GM23338 (cell line): ENCODE measurements around the gene HRH4. TPM values are rescaled to one million over a fixed set of nuclear protein-coding genes. Genes with fewer than 3 reads are reported as not detected.

Experiments used
- ATAC-seq: fragments of 200-7000 bp; cut with Tn5 transposase; 3 replicates; pipeline ENCODE4 v1.9.1; 2020
- DNase-seq: peaks from one replicate; pipeline ENCODE4 v3.0.0-alpha.2; 2015; ENCODE audit warnings: low spot score
- H2AFZ ChIP-seq: fragments of 200-600 bp; sonication (generic); 2 replicates; pipeline ENCODE4 v1.8.0; 2016; ENCODE audit warnings: antibody characterized with exemption, mild to moderate bottlenecking, moderate library complexity
- H3F3A ChIP-seq: fragments of 200-600 bp; sonication (generic); replicated peaks from 2 replicates; pipeline ENCODE4 v1.8.0; 2017; ENCODE audit warnings: antibody characterized with exemption, mixed run types, low read depth
- H3K27ac ChIP-seq: fragments of 200-600 bp; sonication (generic); 2 replicates; pipeline ENCODE4 v1.6.1; 2016; ENCODE audit warnings: low read depth
- H3K27me3 ChIP-seq: fragments of 200-600 bp; sonication (generic); 2 replicates; pipeline ENCODE4 v1.8.0; 2016; ENCODE audit warnings: mild to moderate bottlenecking, mixed run types, moderate library complexity; ENCODE audit not compliant: insufficient read depth
- H3K36me3 ChIP-seq: fragments of 200-600 bp; sonication (generic); 2 replicates; pipeline ENCODE4 v1.8.0; 2016; ENCODE audit warnings: mild to moderate bottlenecking; ENCODE audit not compliant: insufficient read depth
- H3K4me1 ChIP-seq: fragments of 200-600 bp; sonication (generic); 2 replicates; pipeline ENCODE4 v1.8.0; 2016; ENCODE audit warnings: mild to moderate bottlenecking, moderate library complexity; ENCODE audit not compliant: insufficient read depth
- H3K4me2 ChIP-seq: fragments of 200-600 bp; sonication (generic); 2 replicates; pipeline ENCODE4 v1.7.1; 2017; ENCODE audit warnings: mixed run types
- H3K4me3 ChIP-seq: fragments of 200-600 bp; sonication (generic); 2 replicates; pipeline ENCODE4 v1.6.1; 2016; ENCODE audit warnings: mixed run types
- H3K79me2 ChIP-seq: fragments of 200-600 bp; sonication (generic); replicated peaks from 2 replicates; pipeline ENCODE4 v1.8.0; 2017; ENCODE audit warnings: mild to moderate bottlenecking; ENCODE audit not compliant: insufficient read depth
- H3K9me2 ChIP-seq: fragments of 200-600 bp; sonication (generic); 2 replicates; pipeline ENCODE4 v1.8.0; 2017; ENCODE audit not compliant: insufficient read depth
- H4K20me1 ChIP-seq: fragments of 200-600 bp; sonication (generic); replicated peaks from 2 replicates; pipeline ENCODE4 v1.8.0; 2017; ENCODE audit warnings: mild to moderate bottlenecking; ENCODE audit not compliant: insufficient read depth
- H3K27ac Mint-ChIP-seq: 2 replicates; pipeline ENCODE4 v1.8.0; 2020; ENCODE audit warnings: inconsistent platforms, mild to moderate bottlenecking, moderate library complexity, mixed read lengths
- H3K27me3 Mint-ChIP-seq: 3 replicates; pipeline ENCODE4 v1.8.0; 2022; ENCODE audit warnings: low read depth, mild to moderate bottlenecking, moderate library complexity, mixed read lengths, inconsistent platforms; ENCODE audit not compliant: insufficient read depth, poor library complexity
- H3K36me3 Mint-ChIP-seq: 3 replicates; pipeline ENCODE4 v1.8.0; 2021; ENCODE audit warnings: low read depth, mild to moderate bottlenecking, inconsistent platforms, moderate library complexity, mixed read lengths
- H3K4me1 Mint-ChIP-seq: 3 replicates; pipeline ENCODE4 v1.8.0; 2020; ENCODE audit warnings: mild to moderate bottlenecking, inconsistent platforms, mixed read lengths
- H3K4me3 Mint-ChIP-seq: 3 replicates; pipeline ENCODE4 v1.8.0; 2021; ENCODE audit warnings: moderate library complexity, mild to moderate bottlenecking, inconsistent platforms, mixed read lengths
- H3K9me3 Mint-ChIP-seq: 3 replicates; pipeline ENCODE4 v1.8.0; 2020; ENCODE audit warnings: moderate library complexity, mild to moderate bottlenecking, inconsistent platforms, mixed read lengths
- JUNB ChIP-seq: IDR thresholded peaks from one replicate; pipeline ENCODE4 v1.6.1; 2016; ENCODE audit warnings: antibody characterized with exemption; ENCODE audit not compliant: unreplicated experiment
- NANOG ChIP-seq: IDR thresholded peaks from 2 replicates; pipeline ENCODE4 v1.6.1; 2016; ENCODE audit warnings: antibody characterized with exemption, borderline replicate concordance
- POLR2AphosphoS5 ChIP-seq: IDR thresholded peaks from 2 replicates; pipeline ENCODE4 v1.6.1; 2016; ENCODE audit warnings: antibody characterized with exemption, low read depth
- ZNF114 ChIP-seq: fragments of 250-450 bp; sonication (Bioruptor Pico); IDR thresholded peaks from 2 replicates; pipeline ENCODE4 v1.5.0; 2020; ENCODE audit warnings: mild to moderate bottlenecking, moderate library complexity
- ZNF331 ChIP-seq: fragments of 250-450 bp; sonication (Bioruptor Pico); IDR thresholded peaks from 2 replicates; pipeline ENCODE4 v1.5.0; 2020; ENCODE audit warnings: low read depth, mild to moderate bottlenecking, moderate library complexity
- polyA plus RNA-seq: library from polyadenylated mRNA; unstranded; fragments of >200 nt; fragmentation: Nextera tagmentation; extraction: Ambion mirVana; gene quantifications from 2 replicates; pipeline ENCODE4 v1.2.1, GENCODE V29; 2016
- total RNA-seq: library from RNA; depleted of rRNA; stranded (reverse); fragments of >200 nt; shearing (Covaris generic); gene quantifications from 2 replicates; pipeline ENCODE4 v1.2.3, GENCODE V29; 2014
- TF ChIP-seq, protein P1 (sequence below): fragments of 250-450 bp; sonication (Bioruptor Pico); IDR thresholded peaks from 2 replicates; pipeline ENCODE4 v1.5.0; 2020; ENCODE audit warnings: mild to moderate bottlenecking, moderate library complexity
- TF ChIP-seq, protein P2 (sequence below), 2 experiments: fragments of 200-600 bp in 1 of 2; sonication (generic) in 1 of 2; conservative IDR thresholded peaks; 2 replicates each; pipeline versions ENCODE4 v1.5.1 to v1.6.1; 2016 to 2017; ENCODE audit warnings: antibody characterized with exemption in 2 of 2, low read depth in 2 of 2, mild to moderate bottlenecking in 2 of 2, moderate library complexity in 1 of 2

The HRH4 gene
- total and polyA plus RNA-seq, 2 experiments from 2014 or later: 0.17 TPM; not detected in 1

DNA sequence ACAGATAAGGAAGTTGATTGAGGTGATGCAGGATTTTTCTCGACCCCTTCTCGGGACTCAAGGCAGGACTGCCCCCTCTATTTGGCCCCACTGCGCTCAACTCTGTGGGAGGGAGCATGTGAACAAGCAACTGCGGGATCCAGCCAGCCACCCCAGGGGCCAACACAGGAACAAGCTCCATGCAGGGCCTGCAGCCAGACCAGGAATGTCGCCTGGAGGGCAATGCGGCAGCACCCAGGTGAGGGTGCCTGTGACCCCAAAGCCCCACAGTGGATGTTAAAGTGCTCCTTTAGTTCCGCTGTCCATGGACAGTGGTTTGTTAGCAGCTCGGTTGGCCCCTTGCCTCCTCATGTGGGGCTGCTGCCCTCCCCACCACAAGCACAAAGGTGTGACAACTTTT, 57.1 kb downstream of the HRH4 start:
- Histone ChIP-seq H3K27me3 (no peaks in the 10 kb centered on the region), H3K4me1 (no peaks in the 10 kb centered on the region), H3K9me2 (peaks cover 15% of the 10 kb centered on the region; the same call in 1 of the 2 replicates), H3K4me2 (no peak overlapping the region), H3K79me2 (no peaks in the 10 kb centered on the region), H2AFZ (no peak overlapping the region), H4K20me1 (no peaks in the 10 kb centered on the region), H3K36me3 (no peaks in the 10 kb centered on the region), H3K27ac (no peak overlapping the region), H3K4me3 (no peak overlapping the region), H3F3A (no peaks in the 10 kb centered on the region)
- H3K4me1 Mint-ChIP-seq: no peaks in the 10 kb centered on the region; the same call in 2 of the 3 replicates
- H3K4me3 Mint-ChIP-seq: no peak overlapping the region
- peaks cover 7% of the 10 kb centered on the region for H3K27me3 Mint-ChIP-seq
- TF ChIP-seq, protein P1, sequence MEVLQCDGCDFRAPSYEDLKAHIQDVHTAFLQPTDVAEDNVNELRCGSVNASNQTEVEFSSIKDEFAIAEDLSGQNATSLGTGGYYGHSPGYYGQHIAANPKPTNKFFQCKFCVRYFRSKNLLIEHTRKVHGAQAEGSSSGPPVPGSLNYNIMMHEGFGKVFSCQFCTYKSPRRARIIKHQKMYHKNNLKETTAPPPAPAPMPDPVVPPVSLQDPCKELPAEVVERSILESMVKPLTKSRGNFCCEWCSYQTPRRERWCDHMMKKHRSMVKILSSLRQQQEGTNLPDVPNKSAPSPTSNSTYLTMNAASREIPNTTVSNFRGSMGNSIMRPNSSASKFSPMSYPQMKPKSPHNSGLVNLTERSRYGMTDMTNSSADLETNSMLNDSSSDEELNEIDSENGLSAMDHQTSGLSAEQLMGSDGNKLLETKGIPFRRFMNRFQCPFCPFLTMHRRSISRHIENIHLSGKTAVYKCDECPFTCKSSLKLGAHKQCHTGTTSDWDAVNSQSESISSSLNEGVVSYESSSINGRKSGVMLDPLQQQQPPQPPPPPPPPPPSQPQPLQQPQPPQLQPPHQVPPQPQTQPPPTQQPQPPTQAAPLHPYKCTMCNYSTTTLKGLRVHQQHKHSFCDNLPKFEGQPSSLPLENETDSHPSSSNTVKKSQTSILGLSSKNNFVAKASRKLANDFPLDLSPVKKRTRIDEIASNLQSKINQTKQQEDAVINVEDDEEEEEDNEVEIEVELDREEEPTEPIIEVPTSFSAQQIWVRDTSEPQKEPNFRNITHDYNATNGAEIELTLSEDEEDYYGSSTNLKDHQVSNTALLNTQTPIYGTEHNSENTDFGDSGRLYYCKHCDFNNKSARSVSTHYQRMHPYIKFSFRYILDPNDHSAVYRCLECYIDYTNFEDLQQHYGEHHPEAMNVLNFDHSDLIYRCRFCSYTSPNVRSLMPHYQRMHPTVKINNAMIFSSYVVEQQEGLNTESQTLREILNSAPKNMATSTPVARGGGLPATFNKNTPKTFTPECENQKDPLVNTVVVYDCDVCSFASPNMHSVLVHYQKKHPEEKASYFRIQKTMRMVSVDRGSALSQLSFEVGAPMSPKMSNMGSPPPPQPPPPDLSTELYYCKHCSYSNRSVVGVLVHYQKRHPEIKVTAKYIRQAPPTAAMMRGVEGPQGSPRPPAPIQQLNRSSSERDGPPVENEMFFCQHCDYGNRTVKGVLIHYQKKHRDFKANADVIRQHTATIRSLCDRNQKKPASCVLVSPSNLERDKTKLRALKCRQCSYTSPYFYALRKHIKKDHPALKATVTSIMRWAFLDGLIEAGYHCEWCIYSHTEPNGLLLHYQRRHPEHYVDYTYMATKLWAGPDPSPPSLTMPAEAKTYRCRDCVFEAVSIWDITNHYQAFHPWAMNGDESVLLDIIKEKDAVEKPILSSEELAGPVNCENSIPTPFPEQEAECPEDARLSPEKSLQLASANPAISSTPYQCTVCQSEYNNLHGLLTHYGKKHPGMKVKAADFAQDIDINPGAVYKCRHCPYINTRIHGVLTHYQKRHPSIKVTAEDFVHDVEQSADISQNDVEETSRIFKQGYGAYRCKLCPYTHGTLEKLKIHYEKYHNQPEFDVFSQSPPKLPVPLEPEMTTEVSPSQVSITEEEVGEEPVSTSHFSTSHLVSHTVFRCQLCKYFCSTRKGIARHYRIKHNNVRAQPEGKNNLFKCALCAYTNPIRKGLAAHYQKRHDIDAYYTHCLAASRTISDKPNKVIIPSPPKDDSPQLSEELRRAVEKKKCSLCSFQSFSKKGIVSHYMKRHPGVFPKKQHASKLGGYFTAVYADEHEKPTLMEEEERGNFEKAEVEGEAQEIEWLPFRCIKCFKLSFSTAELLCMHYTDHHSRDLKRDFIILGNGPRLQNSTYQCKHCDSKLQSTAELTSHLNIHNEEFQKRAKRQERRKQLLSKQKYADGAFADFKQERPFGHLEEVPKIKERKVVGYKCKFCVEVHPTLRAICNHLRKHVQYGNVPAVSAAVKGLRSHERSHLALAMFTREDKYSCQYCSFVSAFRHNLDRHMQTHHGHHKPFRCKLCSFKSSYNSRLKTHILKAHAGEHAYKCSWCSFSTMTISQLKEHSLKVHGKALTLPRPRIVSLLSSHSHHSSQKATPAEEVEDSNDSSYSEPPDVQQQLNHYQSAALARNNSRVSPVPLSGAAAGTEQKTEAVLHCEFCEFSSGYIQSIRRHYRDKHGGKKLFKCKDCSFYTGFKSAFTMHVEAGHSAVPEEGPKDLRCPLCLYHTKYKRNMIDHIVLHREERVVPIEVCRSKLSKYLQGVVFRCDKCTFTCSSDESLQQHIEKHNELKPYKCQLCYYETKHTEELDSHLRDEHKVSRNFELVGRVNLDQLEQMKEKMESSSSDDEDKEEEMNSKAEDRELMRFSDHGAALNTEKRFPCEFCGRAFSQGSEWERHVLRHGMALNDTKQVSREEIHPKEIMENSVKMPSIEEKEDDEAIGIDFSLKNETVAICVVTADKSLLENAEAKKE (CRISPR knock-in tag): no peak
- TF ChIP-seq JUNB (no peak), POLR2AphosphoS5 (no peak), NANOG (no peak), ZNF114 (no peak), ZNF331 (no peak)
- TF ChIP-seq, protein P2, sequence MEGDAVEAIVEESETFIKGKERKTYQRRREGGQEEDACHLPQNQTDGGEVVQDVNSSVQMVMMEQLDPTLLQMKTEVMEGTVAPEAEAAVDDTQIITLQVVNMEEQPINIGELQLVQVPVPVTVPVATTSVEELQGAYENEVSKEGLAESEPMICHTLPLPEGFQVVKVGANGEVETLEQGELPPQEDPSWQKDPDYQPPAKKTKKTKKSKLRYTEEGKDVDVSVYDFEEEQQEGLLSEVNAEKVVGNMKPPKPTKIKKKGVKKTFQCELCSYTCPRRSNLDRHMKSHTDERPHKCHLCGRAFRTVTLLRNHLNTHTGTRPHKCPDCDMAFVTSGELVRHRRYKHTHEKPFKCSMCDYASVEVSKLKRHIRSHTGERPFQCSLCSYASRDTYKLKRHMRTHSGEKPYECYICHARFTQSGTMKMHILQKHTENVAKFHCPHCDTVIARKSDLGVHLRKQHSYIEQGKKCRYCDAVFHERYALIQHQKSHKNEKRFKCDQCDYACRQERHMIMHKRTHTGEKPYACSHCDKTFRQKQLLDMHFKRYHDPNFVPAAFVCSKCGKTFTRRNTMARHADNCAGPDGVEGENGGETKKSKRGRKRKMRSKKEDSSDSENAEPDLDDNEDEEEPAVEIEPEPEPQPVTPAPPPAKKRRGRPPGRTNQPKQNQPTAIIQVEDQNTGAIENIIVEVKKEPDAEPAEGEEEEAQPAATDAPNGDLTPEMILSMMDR (conservative IDR thresholded peaks at IDR 0.05; ENCODE audit: low read depth in 2 of 2): no peak
- DNase-seq (no peak), ATAC-seq (no peak)
- H3K27ac Mint-ChIP-seq: no peak overlapping the region
- H3K36me3 Mint-ChIP-seq: no peaks in the 10 kb centered on the region
- no peaks in the 10 kb centered on the region for H3K9me3 Mint-ChIP-seq
